ENCODE measurements around the gene ABCA4.

ABCA4 gene

DNA sequence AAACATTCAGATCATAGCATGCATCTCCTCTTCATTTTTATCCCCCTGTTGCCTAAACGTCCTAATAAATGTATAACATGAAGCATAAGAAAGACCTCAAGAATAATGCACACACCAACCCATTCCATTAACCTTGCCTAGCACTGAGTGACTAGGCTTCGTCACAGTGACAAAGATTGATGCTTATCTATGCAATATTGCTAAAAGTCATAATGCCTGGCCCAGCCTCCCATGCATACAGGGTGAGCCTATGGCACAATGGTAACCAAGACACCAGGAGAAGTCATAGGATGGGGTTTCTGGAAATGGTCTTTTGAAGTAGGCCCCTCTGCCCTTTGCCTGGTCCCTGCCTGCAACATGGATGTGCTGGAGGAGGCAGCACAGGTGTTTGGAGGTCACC is 33.8 kb downstream of the ABCA4 start:
- in situ Hi-C loops (cut with HindIII; ENCODE audit: low sequenced_read_pairs), result no loop called here

DNA sequence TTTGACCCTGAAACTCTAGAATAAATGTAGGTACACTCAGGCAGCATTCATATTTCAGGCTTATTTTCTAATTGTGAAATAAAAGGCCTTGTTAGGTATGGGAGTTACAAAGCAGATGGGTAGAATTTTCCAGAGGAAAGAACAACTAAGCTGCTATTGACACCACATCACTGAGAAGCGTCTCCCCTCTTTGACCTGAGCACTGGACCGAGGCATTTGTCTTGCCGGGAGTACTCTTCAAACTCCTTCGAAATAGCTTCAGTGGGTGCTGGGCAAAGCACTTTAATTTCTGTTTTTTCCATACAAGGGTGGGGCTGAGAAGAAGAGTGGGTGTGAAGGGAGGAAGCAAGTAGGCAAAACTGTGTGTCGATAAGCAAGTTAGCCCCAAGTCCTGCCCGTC is 36.4 kb downstream of the ABCA4 start:
- in situ Hi-C loops (cut with HindIII; ENCODE audit: low sequenced_read_pairs), result no loop called here

DNA sequence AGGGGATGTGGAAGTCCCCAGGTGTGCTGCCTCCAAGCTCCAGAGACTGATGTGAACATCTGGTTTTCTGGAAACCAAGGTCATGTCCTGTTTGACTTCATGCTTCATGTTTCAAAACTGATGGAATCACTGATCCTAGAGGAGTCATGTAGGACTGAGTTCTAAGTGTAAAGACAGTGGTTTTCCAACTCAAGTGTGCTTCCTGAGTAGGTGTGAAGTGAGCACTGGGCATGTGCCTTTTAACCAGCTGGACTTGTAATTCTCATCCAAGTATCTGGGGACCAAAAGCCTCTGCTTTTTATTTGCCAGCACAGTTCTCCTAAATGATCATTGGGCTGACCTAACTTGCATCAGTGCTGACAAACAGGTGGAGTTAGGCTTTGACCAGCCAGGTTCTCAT is 36.9 kb downstream of the ABCA4 start:
- in situ Hi-C loops (cut with HindIII; ENCODE audit: low sequenced_read_pairs), result no loop called here

DNA sequence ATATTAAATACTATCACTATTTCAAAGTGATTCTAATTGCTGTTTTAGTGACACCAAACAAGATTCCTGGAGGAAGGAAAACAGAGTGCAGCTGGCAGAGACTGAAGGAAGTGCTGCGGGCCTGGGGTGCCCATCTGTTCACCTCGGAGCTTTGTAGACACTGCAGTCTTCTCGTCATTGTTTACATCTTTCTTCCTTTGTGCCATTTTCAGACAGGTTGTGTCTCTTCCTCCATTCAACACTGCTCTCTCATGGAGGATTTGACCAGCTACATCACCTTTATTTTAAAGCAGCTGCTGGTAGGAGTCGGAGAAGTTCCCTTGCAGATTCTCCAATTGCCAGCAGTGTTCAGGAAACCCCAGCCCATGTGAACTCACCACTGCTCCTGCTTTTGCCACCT is 37.3 kb downstream of the ABCA4 start:
- in situ Hi-C loops (cut with HindIII; ENCODE audit: low sequenced_read_pairs), result no loop called here

DNA sequence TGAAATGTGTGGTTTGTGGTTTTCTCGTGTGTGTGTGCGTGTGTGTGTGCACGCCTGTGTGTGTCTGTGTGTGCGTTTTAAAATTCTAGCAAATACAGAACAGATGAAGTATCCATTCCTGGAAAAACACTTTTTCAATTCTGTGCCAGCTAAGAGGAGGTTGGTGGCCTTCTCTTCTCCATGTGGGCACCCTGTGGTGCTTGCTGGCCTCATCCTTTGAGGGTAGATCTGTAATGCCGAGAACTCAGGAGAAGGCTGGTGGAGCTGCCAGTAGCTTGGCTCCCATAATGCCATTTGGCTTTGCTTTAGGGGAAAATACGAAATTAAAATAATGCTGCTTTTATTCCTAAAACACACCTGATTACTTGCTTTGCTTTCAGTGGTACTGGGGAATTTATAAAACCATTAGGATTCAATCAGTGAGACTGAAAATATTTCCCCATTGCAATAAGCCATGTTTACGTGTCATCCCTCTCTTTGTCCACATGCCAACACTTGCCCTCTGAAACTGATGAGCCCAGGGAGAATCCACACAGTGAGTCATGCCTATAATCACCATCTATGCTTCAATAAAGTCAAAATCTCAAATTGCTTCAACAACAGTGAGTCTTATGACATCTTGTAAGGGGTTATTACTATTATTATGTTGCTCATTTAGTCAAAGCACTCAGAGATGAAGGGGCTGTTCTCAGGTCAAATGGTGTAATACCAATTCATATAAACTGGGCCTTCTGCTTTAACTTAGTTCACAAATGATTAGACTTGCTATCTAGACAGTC is 39.2 kb downstream of the ABCA4 start:
- in situ Hi-C loops (cut with HindIII; ENCODE audit: low sequenced_read_pairs), result no loop called here

DNA sequence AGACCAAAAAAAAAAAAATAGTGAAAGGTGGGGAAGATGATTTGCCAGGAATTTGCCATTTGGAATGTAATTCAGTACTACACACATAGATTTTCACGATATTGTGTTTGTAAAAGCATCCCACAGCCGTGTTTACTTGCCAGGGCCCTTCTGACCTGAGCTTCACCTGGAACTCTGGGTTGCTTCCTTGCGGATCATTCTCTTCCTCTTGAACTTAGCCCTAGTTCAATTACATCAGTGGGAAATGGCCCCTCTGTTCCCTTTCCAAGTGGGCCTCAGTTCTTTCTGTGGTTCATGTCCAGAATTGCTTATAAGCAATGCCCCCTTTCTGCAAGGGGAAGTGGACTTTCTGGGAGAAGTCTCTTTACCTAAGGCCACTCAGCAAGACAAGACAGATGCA is 41.0 kb downstream of the ABCA4 start:
- in situ Hi-C loops (cut with HindIII; ENCODE audit: low sequenced_read_pairs), result loop anchor here (5.0 kb wide), 1 partner anchor 42 kb away; the partner anchor contains the start of gene ABCA4

DNA sequence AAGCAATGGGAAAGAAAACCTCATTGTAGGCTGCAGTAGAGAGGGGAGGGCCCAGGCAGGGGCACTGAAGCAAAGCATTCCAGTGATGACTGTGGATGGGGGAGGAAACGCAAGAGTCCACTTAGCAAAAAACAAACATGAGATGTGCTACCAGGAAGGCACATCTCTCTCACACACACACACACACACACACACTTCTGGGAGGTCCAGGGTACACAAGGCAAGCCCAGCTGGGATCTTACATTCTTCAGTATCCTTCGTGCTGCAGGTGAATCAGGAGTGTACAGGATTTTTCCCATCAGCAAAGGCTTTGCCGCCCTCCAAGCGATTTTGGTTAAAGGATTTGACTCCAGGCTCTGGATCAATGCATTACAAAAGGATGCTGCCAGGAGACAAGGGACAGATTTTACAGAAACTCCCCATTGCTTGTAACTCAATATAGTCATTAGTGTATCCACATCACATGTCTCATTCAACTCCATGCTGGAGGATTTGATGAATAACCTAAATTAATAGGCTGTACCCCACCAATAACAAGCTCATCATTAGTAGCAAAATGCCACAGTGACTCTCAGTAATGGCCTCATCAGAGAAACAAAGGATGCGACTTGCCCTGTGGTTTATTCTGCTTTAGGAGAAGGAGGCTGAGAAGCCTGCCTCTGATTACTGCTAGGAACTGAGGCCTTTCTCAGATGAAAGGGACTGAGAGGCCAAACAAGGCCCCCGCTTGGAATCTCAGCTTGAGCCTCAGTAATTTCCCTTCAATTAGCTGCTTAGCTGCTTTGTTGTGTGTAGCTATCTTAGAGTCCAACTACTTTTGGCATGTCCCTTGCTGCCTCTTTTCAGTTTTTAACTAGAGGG is 41.6 kb downstream of the ABCA4 start:
- in situ Hi-C loops (cut with HindIII; ENCODE audit: low sequenced_read_pairs), result loop anchor here (5.0 kb wide), 1 partner anchor 43 kb away; the partner anchor contains the start of gene ABCA4

DNA sequence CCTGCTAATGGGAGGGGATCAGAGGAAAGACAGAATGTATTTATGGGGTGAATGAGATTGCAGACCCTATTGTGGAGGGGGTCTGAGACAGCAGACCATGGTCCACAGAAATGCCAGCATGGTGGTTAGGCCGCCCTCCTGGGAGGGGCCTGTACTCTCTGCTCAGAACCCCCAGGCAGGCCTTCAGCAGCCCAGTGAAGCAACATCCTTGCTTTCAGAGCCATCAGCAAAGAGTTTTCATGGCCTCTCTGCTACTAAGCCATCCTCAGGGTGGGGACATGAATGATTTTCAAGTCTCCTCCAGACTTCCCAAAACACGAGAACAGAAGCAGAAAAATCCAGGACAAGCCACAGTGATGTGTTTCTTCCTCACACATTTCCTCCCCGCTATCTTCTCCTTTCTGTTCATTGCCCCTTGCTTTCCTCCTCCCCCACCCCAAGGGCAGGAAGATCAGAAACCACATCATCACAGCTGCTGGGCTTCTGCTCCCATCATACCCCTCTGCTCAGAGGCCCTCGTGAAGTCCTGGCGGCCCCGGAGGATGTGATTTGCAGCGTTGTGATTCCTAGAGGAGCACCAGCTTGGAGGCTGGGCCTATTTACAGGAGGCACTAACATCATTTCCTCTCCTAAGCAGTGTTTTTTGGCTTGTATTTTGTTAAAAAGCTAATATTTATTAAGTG is 48.0 kb downstream of the ABCA4 start:
- in situ Hi-C loops (cut with HindIII; ENCODE audit: low sequenced_read_pairs), result no loop called here

DNA sequence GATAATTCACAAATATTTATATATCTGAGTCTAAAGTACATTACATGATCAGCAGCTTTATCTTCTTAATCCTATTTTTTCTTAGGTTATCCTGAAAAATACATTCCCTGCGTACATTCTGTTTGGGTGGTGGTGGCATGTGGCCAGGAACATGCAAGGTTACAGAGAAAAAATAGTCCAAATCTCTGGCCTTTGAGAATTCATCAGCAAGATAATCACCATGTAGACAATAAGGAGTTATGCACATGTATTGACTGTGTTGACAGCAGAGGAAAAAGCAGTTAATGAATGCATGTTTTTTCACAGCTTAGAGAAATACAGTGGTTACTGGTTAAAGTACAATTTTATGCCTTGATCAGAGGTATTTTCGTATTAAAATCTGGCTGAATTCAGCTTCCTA is 49.0 kb downstream of the ABCA4 start:
- in situ Hi-C loops (cut with HindIII; ENCODE audit: low sequenced_read_pairs), result no loop called here

DNA sequence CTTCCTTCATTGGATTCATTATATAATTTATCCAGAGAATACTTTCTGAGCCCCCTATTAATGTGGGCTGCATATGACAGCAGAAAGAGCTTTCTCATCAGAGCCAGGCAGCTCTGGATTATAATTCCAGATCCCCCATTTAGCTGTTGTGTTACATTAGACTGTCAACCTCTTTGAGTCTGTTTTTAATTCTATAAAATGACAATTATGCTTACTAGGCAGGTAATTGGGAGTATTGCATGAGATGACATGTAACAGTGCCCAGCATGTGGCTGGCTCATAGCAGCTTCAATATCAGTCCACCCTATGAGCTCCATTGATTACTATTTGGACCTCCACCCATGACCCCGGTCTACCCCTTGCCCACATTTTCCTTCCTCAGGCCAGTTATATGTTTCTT is 49.6 kb downstream of the ABCA4 start:
- in situ Hi-C loops (cut with HindIII; ENCODE audit: low sequenced_read_pairs), result no loop called here

DNA sequence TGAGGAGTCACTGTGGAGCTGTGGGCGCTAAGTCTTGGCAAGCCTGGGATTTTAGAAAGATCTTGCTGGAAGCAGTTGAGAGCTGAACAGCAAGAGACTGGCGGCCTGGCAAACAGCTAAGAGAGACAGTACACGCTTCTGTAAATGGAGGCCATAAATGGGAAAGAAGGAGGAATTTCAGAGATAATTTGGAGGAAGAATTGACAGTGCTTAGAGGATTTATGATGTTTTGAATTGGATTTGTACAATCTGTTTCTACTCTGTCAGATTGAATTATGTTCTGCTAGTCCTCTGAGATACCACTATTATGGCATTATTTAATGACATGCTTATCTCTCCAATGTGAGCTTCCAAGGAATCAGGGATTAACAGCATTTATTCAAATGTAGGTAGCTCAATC is 50.1 kb downstream of the ABCA4 start:
- in situ Hi-C loops (cut with HindIII; ENCODE audit: low sequenced_read_pairs), result no loop called here

DNA sequence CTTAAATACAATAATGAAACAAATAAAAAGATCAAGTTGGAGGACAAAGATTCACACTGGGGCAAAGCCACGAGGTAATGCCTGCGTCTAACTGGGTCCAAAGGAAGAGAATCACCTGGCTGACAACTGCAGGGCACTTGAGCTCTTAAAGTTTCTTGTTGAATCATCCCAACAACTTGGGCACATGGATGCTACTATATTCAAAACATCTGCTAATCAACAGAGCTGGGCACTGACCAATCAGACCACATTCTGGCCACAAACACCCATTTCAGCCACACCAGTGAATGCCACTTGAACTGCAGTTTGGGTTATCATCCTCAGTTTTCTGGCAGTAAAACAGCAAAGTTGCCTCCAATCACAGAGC is 51.0 kb downstream of the ABCA4 start:
- in situ Hi-C loops (cut with HindIII; ENCODE audit: low sequenced_read_pairs), result no loop called here

DNA sequence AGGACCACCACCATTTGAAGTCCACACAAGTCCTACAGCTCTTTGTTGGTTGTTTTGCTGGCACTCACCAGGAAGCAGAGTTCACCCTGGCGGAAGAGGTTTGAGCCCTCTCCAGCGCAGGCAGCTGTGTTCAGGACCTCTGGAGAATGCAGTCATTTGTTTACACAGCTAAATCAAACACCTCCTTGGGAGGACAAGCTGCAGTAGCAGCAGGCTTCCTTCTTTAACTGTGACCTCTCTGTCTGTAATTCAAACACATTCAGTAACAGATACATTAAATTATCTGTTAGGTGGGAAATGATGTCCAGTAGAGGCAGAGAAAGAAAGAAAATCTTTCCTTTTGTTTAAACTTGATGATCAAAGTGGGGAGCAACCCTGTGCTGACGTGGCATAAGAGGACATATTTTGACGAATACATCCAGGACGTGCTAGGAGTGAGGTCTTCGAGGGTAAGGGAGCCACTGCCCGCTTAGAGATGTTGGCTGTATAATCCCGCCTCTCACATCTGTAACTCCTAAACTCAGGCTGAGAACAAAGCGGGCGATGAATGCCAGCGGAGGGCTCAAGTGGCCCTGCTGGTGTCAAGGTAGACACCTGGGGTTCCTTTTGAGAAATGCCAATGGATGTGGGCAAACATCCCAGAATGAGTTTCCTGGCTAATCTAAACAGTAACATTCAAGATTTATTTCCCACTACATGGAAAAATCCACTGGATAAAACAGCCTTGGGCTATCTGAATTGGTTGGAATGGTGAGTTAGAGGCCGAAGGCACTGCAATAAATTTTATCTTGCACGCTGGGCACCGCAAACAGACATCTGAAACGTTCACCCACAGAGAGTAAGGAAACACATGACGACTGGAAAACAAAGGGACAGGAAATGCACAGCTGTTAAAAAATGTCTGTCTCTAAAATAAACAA is 51.7 kb downstream of the ABCA4 start:
- in situ Hi-C loops (cut with HindIII; ENCODE audit: low sequenced_read_pairs), result no loop called here

DNA sequence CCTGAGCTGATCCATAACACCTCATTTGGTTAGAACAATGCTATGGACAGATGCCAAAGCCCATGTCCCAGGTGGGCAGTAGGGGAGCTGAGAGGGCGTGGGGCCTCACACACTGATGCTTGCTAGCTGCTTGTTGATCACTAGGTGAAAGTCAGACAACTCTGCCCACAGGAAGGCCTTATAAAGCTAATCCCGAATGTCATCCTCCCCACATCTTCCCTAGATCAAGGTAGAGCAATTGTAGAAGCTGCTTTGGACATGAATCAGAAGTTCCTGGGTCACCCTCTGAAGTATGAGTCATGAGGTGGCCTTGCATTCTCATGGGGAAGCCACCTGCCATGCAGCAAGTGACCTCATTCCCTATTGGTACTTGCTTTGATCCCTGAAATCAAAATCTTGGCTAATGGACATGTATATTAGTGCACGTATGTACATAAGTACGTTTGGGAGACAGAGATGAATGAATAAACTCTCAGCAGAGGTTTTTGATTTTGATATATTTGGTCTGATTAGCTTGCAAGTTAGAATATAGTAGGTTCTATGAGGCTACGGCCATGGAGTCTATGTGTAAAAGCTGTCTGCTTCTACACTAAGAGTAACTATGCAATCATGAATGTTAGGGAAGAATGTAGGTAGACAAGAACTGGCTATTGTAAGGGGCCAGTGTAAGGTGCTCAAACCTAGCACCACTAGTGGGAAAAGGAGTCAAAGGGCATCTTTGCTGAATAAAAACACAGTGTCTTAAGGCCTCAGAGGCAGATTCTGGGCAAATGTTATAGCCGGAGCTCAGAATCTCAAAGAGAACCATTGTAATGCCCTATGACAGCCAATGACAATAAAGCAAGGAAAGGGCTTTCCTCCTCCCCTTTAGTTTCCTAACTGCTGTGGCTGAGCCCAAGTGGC is 52.6 kb downstream of the ABCA4 start:
- in situ Hi-C loops (cut with HindIII; ENCODE audit: low sequenced_read_pairs), result no loop called here

DNA sequence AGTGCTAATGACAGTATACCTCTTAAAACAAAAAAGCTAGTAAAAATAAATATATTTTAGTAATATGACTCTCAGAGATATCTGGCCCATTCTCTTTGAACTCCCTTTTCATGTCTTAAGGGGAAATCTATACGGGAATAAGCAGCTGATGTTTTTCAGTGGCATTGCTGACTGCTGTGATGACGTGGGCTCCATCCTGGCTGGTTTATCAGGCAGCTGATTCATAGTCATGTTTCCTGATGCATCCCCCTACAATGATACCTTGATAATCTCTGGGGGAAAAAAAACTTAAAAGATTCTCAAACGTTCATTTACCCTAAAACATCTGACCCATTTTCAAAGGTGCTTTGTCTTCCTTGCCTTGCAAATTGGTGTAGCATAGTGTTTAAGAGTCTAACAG is 53.8 kb downstream of the ABCA4 start:
- in situ Hi-C loops (cut with HindIII; ENCODE audit: low sequenced_read_pairs), result no loop called here

DNA sequence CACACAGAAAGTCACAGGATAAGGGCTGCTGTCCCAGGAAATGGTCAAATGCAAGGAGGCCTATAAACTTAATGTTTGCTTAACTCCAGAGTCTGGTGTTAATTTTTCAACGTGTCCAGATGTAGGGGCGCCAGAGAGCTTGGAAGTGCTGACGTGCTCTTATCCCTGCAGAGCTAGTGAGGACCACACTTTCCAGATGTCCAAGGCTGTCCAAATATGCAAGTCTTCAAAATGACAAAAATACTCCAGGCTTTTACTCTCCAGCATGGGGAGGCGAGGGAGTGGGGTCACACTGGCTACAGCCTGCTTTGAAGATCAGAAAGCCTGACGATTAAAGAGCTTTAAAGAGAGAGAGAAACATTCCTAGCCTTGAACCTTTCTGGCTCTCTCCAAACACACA is 57.6 kb downstream of the ABCA4 start:
- in situ Hi-C loops (cut with HindIII; ENCODE audit: low sequenced_read_pairs), result no loop called here

DNA sequence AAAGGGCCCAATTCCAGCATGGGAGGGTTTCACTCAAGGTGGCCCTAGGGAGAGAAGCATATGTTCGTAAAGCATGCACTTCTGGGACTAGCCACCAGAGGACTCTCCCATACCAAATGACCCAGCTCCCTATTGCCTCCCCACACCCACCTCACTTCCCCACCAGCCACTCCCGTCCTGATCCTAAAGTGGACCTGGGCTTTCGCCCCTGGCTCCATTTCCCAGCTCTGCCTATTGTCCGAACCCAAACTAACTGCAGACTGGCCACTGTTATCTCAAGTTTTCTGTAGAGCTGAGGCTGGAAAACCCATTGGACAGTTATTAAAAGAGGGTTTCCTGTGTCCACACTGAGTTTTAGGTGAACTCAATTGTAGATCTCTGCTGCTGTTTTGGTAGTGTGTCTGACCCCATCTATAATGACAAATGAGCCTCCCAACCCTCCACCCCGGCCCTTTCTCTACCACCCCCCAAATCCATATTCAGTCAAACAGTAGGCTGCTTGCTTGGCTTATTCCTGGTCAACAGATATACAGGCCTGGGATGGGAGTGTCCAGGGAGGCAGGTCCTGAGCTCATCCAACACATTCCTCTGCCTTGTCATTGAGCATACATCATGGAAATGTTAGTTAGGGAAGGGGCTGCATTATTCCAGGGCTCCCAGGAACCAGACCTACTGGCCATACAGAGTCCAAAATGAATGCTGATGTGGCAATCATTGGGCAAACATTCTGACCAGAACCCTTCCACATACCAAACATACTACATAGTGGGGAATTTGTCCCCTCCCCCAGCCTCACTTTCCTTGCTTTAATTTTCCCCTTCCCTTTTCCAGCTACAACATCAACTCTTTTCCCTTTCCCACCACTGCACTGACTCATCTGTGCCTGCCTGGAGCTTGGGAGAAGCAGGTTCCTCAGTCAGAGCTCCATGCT is 59.2 kb downstream of the ABCA4 start:
- in situ Hi-C loops (cut with HindIII; ENCODE audit: low sequenced_read_pairs), result no loop called here

DNA sequence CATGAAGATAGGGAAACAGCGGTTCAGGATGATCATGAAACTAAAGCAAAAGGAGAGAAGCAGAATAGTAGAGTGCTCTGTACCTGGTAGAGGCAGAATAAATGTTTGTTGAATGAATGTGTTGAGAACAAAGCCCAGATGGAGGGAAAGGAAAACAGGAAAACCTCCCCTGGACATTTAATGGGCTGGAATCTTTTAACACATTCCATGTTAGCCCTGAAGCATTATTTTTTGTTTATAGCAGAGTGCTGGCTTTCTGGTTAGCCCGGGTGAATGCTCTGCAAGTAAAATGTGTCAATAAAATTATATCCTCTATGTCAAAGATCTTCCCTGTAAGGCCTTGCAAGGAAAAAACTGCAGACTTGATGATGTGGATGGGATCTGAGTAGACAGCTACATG is 60.2 kb downstream of the ABCA4 start:
- in situ Hi-C loops (cut with HindIII; ENCODE audit: low sequenced_read_pairs), result no loop called here

DNA sequence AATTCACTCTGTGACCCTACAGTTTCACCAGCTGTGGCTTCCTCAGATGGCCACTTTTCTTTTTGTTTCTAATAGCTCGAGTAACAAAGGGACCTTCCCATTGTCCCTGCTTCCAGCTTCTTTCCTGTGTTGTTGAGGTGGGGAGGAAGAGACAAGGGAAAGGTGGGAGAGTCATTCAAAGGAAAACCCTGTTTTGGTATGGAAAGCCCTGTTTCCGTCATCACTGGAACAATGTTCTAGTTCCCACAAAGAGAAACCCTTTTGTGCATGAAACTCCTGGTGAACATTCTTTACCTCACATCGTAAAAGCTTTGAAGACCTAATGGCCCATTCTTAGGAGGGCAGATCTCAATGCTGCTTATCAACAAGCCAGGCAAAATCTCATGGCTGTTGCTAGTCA is 62.2 kb downstream of the ABCA4 start:
- in situ Hi-C loops (cut with HindIII; ENCODE audit: low sequenced_read_pairs), result no loop called here
